GM19467 (cell line): ENCODE measurements around the gene CPEB1.

Experiments used
- ATAC-seq: cut with Tn5 transposase; IDR thresholded peaks from one replicate; pipeline ENCODE4 v1.9.1; 2021; ENCODE audit warnings: mild to moderate bottlenecking, moderate library complexity; ENCODE audit not compliant: unreplicated experiment

CPEB1 gene

DNA sequence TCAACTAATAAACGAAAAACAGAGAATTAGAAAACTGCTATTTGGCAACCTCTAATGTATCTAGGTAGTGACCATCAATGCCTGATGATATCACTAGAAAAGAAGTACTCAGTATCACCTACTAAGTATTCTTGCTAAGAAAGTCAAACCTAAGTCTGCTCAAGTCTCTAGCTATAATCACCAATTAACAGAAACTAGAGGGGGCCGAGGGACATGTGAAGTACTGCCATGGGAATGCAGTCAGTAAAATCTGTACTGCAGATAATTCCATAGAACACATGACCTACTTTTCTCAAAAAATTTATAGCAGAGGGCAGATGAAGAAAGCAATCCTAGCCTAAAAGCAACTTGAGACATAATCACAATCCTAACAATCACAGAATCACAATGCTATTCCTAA lies 51.4 kb downstream of the CPEB1 start:
- ATAC-seq, result no peak

DNA sequence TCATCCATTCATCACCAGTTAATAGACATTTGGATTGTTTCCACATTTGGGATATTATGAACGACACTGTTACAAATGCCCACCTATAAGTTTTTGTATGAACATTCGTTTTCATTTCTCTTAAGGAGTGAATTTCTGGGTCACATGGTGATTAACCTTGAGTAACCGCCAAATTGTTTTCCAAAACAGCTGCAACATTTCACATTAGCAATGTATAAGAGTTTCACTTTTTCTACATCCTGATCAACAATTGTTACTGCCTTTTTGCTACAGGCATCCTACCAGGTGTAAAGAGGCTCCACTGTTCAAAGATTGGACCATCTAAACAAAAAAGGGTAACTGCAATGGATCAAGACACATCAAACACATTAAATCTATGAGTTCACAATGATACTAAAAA lies 52.0 kb downstream of the CPEB1 start:
- no peak for ATAC-seq

DNA sequence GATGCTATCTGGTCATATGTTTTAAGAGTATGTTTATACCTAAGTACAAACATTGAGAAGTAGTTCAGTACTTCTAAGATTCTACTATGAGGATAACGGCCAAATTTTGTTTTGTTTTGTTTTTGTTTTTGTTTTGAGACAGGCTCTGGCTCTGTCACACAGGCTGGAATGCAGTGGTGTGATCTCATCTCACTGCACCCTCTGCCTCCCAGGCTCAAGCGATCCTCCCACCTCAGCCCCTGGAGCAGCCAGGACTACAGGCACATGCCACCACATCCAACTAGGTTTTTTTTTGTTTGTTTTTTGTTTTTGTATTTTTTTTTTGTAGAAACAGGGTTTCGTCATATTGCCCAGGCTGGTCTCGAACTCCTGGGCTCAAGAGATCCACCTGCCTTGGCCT lies 59.4 kb downstream of the CPEB1 start:
- ATAC-seq, result no peak

DNA sequence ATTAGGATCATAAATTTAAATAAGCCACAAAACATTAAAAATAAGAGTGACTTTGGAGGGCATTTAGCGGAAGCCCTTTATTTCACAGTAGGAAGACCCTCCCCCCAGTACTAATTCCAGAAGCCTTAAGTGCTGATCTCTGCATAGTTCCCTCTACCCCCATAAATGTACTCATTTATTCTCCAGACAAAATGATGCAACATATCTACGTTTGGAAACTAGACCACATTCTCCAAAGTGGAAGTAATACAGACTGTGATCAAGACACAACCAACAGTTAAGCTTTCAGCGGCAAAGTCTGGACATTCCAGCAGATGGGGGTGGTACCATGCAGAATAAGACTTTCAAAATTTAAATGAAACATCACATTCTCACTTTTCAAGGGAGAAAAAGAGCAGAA lies 62.1 kb downstream of the CPEB1 start:
- no peak for ATAC-seq

DNA sequence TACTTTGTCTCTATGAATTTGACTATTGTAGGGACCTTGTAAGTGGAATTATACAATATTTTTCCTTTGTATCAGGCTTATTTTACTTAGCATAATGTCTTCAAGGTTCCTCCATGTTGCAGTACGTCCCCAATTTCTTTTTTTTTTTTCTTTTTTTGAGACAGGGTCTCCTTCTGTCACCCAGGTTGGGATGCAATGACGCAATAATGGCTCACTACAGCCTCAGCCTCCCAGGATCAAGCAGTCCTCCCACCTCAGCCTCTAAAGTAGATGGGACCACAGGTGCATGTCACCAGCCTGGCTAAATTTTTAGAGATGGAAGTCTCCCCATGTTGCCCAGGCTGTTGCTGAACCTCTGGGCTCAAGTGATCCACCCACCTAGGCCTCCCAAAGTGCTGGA lies 66.5 kb downstream of the CPEB1 start:
- no peak for ATAC-seq

DNA sequence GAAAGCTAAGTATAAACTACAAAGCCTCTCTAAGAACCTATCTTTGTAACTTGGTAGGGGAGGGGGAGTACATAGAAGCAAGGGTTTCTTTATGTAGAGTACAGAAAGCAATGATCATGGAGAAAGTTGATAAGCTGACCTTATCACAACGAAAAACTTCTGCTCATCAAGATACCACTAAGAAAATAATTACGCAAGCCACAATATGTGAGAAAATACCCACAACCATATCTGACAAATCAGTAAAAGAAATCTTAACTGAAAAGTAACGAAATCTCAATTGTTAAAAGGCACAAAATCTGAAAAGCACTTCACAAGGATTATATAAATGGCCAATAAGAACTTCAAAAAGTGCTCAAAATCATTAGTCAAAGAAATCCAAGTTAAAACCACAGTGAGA lies 71.8 kb downstream of the CPEB1 start:
- no peak for ATAC-seq

DNA sequence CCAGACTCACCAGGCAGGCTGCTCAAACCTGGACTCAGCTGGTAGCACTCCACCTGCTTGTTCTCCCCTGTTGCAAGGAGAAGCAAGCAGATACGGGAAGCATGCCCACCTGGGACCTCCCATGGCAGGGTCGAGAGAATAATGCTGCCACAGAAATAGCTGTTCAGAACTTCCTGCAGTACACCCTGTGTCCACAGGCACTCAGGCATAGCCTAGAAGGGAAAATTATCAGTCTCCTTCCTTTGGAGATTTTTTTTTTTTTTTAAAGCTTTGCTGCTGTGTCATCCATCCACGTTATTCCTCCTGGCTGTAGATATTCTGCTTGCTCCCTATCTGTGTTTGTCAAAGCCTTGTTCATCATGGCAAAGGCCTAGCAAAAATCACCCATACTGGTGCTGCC lies 74.2 kb downstream of the CPEB1 start:
- no peak for ATAC-seq

DNA sequence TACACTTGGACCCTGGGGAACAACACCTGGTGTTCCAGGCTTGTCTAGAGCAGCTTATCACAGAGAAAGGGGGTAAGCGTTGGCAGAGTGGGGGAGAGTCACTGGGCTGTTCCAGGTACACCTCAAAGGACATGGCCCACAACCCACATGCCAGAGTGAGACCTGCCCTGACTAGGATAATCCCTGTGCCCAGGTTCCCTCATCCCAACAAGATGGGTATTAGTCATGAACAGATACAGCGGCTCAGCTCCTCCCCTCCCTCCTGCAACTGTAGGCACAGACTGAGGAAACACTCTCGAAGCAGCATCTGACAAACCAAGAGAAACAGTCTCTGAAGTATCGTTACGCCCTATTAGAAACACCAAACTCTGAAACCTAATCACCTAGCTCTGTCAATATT lies 74.9 kb downstream of the CPEB1 start:
- no peak for ATAC-seq

DNA sequence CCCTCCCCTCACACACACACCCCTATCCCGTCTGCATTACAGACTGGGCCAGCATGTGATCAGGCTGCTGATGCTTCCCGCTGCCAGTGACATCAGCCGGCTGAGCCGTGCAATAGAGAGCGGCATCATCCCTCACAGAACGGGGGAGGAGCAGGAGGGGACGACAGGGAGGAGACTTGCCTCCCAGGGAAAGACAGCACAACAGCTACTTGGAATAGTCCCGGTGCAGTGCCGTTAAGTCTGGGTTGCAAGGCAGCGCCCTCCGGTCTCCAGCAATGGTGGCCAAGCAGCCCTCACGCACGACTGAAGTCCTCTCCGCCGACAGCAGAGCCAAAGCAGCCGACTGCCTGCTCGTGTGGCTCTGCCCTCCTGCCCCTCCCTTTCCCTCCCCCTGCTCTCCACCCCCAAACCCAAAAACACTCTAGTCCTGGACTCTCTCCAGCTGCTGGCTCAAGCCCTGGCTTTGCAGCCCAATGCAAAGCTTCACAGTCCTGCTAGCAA lies 75.4 kb downstream of the CPEB1 start:
- no peak for ATAC-seq

DNA sequence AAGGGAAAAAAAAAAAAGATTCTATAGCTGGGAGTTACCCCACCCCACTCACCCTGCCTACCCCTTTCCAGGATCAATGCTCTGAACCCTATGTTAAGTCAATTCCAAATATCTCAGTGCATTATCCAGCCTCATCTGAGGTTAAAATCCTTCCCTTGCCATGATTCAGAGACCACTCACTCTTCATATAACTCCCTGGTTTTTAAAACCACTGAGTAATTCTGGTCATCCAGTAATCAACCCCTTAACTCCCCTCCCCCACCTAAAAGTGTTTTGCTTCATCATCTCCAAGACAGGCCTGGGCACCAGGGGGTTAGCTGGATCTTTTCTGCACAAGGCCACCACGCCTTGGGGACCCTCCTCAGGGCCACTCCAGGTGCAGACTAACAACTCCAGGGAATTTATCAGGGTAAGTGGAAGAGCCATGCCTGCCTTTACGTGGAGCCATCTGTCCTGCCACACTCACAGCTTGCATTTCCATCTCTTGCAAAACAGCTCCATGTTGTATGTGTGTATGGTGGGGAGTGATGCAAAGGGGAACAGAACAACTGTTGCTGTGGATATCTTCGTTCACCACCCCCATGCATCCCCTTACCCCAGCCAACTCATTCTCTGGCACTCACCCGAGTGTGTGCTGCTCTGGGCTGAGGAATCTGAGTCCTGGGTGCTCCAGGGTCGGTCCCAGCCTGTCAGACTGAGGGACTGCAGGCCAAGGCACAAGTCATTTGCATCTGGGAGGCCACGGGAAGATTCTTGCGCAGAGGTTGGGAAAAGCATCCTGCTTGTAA lies 76.2 kb downstream of the CPEB1 start:
- ATAC-seq, result no peak

DNA sequence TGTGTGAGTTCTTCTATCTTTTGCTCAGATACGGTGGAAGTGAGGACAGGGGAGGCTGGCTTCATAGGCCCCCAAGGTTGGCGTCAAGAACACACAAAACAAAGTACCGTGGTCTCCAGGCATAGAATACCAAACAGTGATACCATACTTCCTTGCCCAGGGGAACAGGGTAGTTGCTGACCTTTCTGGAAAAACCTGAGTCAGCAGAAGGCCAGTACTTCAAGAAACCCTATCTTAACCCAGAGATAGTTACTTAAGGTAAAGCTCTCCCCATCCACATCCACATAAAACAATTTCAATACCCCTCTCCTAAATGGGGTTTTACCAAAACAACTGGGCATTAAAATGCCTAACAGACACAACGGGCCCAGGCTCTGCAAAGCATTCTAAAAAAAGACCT lies 77.3 kb downstream of the CPEB1 start:
- ATAC-seq, result no peak

DNA sequence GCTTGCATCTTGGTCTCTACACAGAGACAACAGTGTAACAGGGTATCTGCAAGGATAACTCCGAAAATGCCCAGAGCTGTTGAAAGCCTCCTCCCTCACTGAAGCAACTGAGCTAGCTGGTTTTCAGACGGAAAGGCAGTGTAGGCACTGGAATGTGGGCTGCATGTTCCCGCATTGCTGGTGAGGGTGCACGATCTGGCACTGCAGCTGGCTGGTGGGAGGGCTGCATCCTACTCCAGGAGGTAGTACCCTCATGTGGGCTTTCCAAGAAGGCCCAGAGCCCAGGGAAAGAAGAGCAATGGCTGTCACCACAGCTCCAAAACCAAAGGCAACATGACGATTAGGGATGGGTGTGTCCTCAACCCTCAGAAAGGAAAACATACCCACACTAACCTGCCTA lies 78.2 kb downstream of the CPEB1 start:
- ATAC-seq, result no peak

DNA sequence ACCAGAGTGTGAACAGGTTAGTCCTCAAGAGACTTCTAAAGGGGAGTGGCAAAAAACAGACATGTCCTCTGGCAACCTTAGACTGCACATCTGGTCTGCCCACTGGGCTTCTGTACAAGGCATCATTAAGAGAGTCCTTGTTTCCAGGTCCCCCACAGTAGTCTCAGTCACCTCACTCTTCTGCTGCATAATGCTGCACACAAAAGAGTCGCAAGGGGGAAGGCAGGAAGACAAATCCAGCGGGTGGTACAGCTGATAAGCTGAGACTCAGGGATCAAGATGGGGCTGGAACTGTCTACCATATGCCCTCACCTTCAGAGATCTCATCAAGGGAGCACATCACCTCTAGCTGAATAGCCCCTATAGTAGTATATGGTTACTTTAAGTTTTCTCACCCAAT lies 79.5 kb downstream of the CPEB1 start:
- ATAC-seq, result no peak

DNA sequence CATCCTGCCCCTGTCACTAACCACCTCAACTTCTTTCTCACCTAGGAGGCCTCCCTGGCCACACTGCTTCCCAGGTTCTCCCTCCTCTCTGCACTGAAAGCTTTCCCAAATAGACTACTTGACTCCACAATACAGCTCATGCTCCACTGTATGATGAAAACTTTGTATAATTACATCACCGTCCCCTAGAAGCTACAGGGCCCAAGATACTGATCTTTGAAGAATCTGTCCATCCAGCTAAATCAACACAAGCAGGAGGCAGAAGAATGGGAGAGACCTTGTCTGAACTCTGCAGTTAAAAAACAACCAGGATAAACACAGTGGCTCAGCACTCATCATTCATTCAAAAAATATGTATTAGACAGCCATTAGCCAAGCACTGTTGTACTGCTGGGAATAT lies 80.5 kb downstream of the CPEB1 start:
- ATAC-seq, result no peak

DNA sequence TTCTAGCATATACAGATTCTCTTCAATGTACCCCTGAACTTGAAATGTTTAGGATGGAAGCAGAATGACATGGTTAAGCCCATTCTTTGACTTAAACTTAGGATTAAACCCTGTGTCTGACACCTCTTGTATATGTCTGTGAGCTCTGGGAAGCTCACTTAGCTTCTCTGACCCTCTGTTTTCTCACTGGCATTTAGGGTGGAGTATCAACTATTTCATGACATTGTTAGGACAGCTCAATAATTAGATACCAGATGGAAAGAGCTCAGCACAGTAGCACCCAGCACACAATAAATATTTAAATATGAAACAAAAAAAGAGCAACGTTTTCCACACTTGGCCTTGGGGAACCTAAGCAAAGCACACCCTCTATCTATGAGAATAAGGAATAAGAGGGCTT lies 88.7 kb downstream of the CPEB1 start:
- no peak for ATAC-seq

DNA sequence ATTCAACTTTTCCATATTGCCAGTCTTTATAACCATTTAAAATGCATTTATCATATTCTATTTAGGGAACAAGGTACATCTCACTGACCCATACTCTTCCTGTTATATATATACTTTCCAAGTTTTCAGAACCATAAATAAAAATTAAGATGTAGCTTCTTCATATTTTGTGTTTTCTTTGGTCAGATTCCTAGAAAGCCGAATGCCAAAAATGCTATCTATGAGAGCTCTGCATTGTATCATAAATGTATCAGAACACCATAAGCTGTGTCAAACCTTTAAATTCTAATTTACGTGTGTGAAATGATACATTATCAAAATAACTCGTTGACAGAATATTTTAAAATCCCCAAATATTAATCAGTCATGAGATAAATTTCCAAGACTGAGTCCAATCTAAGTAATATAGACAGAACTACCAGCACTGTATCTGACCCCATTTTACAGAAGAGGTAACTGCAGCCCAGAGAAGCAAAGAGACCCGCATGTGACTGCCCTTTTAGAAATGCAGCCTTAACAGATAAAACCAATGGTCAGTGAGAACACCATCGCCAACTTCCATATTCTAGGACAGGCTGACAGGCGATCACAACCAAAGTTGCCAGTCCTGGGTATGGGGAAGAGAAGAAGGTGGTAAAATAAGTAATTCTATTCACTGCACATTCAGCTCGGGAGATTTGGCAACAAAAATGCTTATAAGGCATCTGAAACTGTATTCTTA lies 90.7 kb downstream of the CPEB1 start:
- no peak for ATAC-seq

DNA sequence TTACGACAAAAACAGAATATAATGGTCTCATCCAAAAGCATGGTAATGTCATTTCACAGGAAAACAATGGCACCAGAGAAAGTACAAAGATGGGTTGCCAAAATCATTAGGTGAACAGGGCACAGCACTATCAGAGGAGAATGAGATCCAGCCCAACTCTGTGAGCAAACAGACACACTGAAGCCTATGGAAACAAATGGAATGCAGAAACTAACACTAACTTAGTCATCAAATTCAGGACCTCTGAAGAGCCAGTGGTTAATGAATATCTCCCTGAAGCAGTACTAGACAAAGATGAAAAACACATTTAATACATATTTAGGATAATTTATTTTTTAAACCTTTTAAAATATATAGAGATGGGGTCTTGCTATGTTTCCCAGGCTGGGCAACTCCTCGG lies 92.3 kb downstream of the CPEB1 start:
- no peak for ATAC-seq

DNA sequence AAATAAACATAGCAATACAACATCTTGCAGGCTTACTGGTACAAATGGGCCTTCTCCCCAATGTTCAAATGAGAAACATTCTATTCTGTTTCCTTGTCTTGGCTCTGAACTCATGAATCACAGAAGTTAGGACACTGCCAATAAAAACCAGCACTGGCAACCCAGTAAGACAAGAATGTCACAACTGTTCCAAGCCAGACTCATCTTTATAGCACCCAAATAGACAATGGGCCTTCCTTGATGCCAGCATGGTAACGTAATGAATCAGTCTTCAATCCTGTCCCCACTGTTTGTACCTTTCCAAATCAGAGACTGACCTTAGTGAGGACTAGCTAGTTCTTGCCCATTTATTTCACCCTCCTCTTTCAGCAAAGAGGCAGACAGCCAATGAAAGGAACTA lies 92.8 kb downstream of the CPEB1 start:
- ATAC-seq, result no peak

DNA sequence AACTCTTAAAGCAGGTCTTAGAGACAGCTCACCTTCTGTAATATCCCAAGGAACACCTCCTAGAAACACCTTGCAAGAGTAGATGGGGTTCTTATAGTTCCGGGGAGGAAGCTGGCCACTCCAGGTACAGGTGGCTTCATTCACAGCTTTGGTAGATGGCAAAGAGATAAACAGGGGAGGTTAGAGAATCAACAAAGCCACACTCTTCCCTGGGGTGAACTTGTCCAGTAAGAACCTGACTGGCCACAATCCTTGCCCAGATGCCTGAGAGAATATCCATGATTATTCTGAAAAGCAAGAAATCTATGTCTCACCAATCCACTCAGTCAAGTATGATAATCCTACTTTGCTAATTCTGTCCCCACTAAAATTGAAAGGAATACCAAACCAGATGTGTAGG lies 93.3 kb downstream of the CPEB1 start:
- ATAC-seq, result no peak

DNA sequence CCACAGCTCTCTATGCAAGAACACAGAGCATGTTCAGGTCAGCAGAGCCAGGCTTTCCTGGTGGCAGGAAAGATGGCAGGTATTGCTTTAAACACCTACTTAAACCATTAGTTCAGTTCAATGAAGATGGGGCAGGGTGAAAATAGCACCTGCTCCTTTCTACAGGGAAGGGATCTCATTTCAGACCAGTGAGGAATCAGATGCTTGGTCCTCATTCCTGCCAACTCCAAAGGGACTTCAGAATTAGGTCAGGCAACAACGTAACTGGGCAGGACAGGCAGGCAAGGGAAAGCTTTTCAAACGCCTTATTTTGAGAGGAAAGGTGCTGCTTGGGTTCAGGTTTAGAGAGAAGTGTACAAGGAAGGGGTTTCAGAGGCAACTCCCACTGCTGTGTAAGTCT lies 94.3 kb downstream of the CPEB1 start:
- ATAC-seq, result no peak

DNA sequence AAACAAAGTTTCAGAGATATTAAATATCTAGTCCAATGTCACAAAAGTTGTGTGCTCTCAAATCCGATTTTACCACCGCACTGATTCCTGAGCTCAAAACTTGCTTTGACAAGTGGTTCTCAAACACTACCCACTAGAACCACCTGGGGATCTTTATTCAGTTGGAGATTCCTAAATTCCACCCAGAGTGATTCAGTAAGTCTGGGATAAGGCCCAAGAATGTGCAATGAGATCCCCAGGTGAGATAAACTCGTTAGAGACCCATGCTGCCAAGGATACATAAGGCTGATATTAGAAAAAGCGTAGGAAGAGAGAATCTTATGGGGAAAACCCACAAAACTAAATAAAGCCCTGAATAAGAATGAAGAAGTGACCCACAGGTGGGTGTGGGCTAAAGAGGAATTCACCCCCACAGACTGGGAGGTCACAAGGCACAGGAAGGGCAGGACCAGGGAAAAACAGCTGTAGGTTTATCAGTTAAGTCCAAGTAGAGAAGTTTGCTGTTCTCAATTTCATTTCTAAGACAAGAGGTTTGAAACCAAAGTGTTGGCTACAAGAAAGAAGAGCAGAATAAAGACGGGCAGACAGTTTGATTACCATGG lies 95.4 kb downstream of the CPEB1 start:
- ATAC-seq, result no peak

DNA sequence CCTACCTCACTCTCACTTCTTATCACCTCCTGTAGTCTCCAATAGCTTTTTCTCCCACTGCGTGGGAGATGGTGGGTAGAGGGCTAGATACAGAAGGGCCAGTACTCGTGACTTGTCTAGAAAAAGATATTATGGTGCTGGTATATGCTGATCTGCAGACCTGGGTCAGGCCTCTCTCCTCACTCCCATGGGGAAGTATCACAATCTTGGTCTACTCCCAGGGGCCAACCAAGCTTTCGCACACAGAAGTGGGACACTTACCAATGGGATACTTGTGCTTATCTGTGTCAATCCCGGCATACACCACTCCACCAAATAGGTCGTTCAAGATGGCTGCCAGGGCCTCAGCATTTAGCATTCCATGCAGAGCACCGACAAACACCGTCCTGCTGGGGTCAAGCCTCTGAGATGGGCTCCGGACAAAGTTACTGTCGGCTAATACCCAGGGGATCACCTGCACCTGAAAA lies 97.9 kb downstream of the CPEB1 start:
- ATAC-seq, result no peak
